ENCODE results near the gene EDN1.

Gene EDN1

GRCh38 chr6:12345694-12346058, 55.5 kb downstream of the EDN1 start:
- Mint-ChIP-seq H3K4me1 (peaks cover 13 to 25% of the 10 kb centered on the region in 2 donors), H3K27ac (no peak overlapping the region), H3K4me3 (no peak overlapping the region), H3K36me3 (peaks cover 0 to 4% of the 10 kb centered on the region in 2 donors), H3K27me3 (peaks cover 21 to 28% of the 10 kb centered on the region in 2 donors), H3K9me3 (peaks cover 3 to 4% of the 10 kb centered on the region in 2 donors)
- ATAC-seq (replicated peaks) = no peak
- no peak for DNase-seq

Measured in stimulated activated naive B cell treated with anti-CD40 and anti-IgM and Interleukin-4, amounts not matched to agents 10 μg/mL and 1 μg/mL and 100 μg/mL, for 72 hours (primary cell).